ENCODE data around the gene NT5DC1. TPM values are rescaled to one million over a fixed set of nuclear protein-coding genes. Genes with fewer than 3 reads are reported as not detected.

The NT5DC1 gene
- total RNA-seq, 1 experiment from 2014 or later = 63.7 TPM

- Histone ChIP-seq H3K4me2 (ENCODE audit: low read length) (no peak overlapping the region), H3K79me2 (ENCODE audit: insufficient read depth, low read length) (no peaks in the 10 kb centered on the region), H3K36me3 (ENCODE audit: control insufficient read depth in 1 of 2, insufficient read depth in 2 of 2, low read length in 2 of 2) (no peaks in the 10 kb centered on the region), H3K27ac (ENCODE audit: low read depth, low read length) (no peak overlapping the region), H3K4me1 (ENCODE audit: control insufficient read depth in 1 of 2, insufficient read depth in 2 of 2, low read length in 2 of 2) (peaks cover 9 to 10% of the 10 kb centered on the region in 2 experiments; a peak in 3 of 4 replicates), H4K20me1 (ENCODE audit: insufficient read depth) (no peaks in the 10 kb centered on the region; the same call in 1 of the 2 replicates), H2AFZ (ENCODE audit: low read depth, low read length, poor library complexity, severe bottlenecking) (no peak overlapping the region), H3K9me3 (ENCODE audit: control insufficient read depth in 1 of 2, insufficient read depth in 1 of 2, low read depth in 1 of 2, low read length in 2 of 2) (no peaks in the 10 kb centered on the region), H3K4me3 (replicated peaks in 1 of 2; ENCODE audit: low read depth in 1 of 2, low read length in 2 of 2) (no peak overlapping the region), H3K9ac (ENCODE audit: low read length) (no peak overlapping the region), H3K27me3 (ENCODE audit: insufficient read depth, low read length) (no peaks in the 10 kb centered on the region), H3K9me2 (ENCODE audit: insufficient read depth) (no peaks in the 10 kb centered on the region)
- DNase-seq (ENCODE audit: low read depth, low spot score) (no peak), ATAC-seq (no peak)
- ChIA-PET CTCF (interaction anchor here (3.1 kb wide), 1 partner anchor 8 kb away, joined by 10 read pairs; no protein-coding TSS in a partner anchor), POLR2A (interaction anchor here (1.0 kb wide), 1 partner anchor 14 kb away, joined by 4 read pairs; no protein-coding TSS in a partner anchor), RAD21 (ENCODE audit: low non-redundant PET in 1 of 2, low total read pairs in 2 of 2, uncharacterized antibody in 2 of 2, unreplicated experiment in 2 of 2) (no interaction called here)
- intact Hi-C loops (cut with micrococcal nuclease) = no loop called here
- no TSS peak for BruUV-seq (replicated peaks)
- TF ChIP-seq CEBPB (IDR thresholded peaks at IDR 0.05; ENCODE audit: low read depth) (no peak), ATF3 (IDR thresholded peaks at IDR 0.05) (no peak), JUND (IDR thresholded peaks at IDR 0.05) (no peak), MAX (IDR thresholded peaks at IDR 0.05) (no peak), ZBTB33 (IDR thresholded peaks at IDR 0.05; ENCODE audit: extremely low read depth, insufficient replicate concordance, low read length) (no peak), EGR1 (IDR thresholded peaks at IDR 0.05; ENCODE audit: low read depth) (no peak), POLR2A (IDR thresholded peaks at IDR 0.05; ENCODE audit: borderline replicate concordance, extremely low read depth, insufficient read depth, insufficient read length) (no peak), CBX3 (IDR thresholded peaks at IDR 0.05; ENCODE audit: low read depth) (no peak), YY1 (IDR thresholded peaks at IDR 0.05; ENCODE audit: extremely low read depth, insufficient replicate concordance, low read depth, low read length) (no peak), TCF7L2 (IDR thresholded peaks at IDR 0.05; ENCODE audit: borderline replicate concordance, extremely low read depth, insufficient read depth, insufficient read length) (no peak), ZFX (IDR thresholded peaks at IDR 0.05) (no peak), ZNF274 (IDR thresholded peaks at IDR 0.05; ENCODE audit: low read depth, low read length) (no peak), SIN3A (IDR thresholded peaks at IDR 0.05; ENCODE audit: low read depth) (no peak)
These were observed 109.7 kb downstream of the NT5DC1 start for GRCh38 chr6:116210316-116210715.
